ENCODE measurements around the gene CCDC120.

CCDC120 gene

GRCh38 chrX:49075347-49075746 is 16.5 kb downstream of the CCDC120 start:
- in situ Hi-C loops (cut with MboI; ENCODE audit: low pct_unique_long_range_greater_than_20kb, low sequenced_read_pairs, unreplicated experiment): no loop called here
- DNase-seq (ENCODE audit: low spot score): no peak

GRCh38 chrX:49077941-49078340 is 19.1 kb downstream of the CCDC120 start:
- no peak for DNase-seq (ENCODE audit: low spot score)
- TF ChIP-seq CTCF (IDR thresholded peaks at IDR 0.05; ENCODE audit: extremely low read depth, insufficient read depth, missing control alignments): no peak
- in situ Hi-C loops (cut with MboI; ENCODE audit: low pct_unique_long_range_greater_than_20kb, low sequenced_read_pairs, unreplicated experiment): no loop called here

More at GRCh38 chrX:49075347-49075746, 16.5 kb downstream of the CCDC120 start:
- no peak for TF ChIP-seq CTCF (IDR thresholded peaks at IDR 0.05; ENCODE audit: extremely low read depth, insufficient read depth, missing control alignments)

- no peak for TF ChIP-seq CTCF (IDR thresholded peaks at IDR 0.05; ENCODE audit: extremely low read depth, insufficient read depth, missing control alignments)
- in situ Hi-C loops (cut with MboI; ENCODE audit: low pct_unique_long_range_greater_than_20kb, low sequenced_read_pairs, unreplicated experiment): no loop called here
Observed at GRCh38 chrX:49079489-49080428, 21.0 kb downstream of the CCDC120 start, which contains the start of gene WDR45. TSS of gene WDR45 (minus strand) at chrX:49079887. CDS start at chrX:49078095, 1,792 bp downstream.

GRCh38 chrX:49082271-49082871 is 23.6 kb downstream of the CCDC120 start:
- in situ Hi-C loops (cut with MboI; ENCODE audit: low pct_unique_long_range_greater_than_20kb, low sequenced_read_pairs, unreplicated experiment): no loop called here
- no peak for TF ChIP-seq CTCF (IDR thresholded peaks at IDR 0.05; ENCODE audit: extremely low read depth, insufficient read depth, missing control alignments)
- DNase-seq (ENCODE audit: low spot score): no peak

More at GRCh38 chrX:49079489-49080428, 21.0 kb downstream of the CCDC120 start, which contains the start of gene WDR45:
- DNase-seq (ENCODE audit: low spot score): peak; percentile 78

- in situ Hi-C loops (cut with MboI; ENCODE audit: low pct_unique_long_range_greater_than_20kb, low sequenced_read_pairs, unreplicated experiment): no loop called here
- no peak for TF ChIP-seq CTCF (IDR thresholded peaks at IDR 0.05; ENCODE audit: extremely low read depth, insufficient read depth, missing control alignments)
- DNase-seq (ENCODE audit: low spot score): no peak
Observed at GRCh38 chrX:49089553-49089952, 30.8 kb downstream of the CCDC120 start.

- in situ Hi-C loops (cut with MboI; ENCODE audit: low pct_unique_long_range_greater_than_20kb, low sequenced_read_pairs, unreplicated experiment): no loop called here
- no peak for TF ChIP-seq CTCF (IDR thresholded peaks at IDR 0.05; ENCODE audit: extremely low read depth, insufficient read depth, missing control alignments)
- DNase-seq (ENCODE audit: low spot score): no peak
Observed at GRCh38 chrX:49096419-49096818, 37.6 kb downstream of the CCDC120 start.
